ENCODE measurements around the gene ZMIZ1. TPM values are rescaled to one million over a fixed set of nuclear protein-coding genes. Genes with fewer than 3 reads are reported as not detected.

Gene ZMIZ1
- total and polyA plus RNA-seq, 2 experiments from 2014 or later: 9.2 to 30.9 TPM

- no peak overlapping the region for H3K27ac Mint-ChIP-seq
- H3K36me3 ChIP-seq (ENCODE audit: insufficient read depth): no peaks in the 10 kb centered on the region
- no peaks in the 10 kb centered on the region for H3K9me2 ChIP-seq (ENCODE audit: insufficient read depth)
- no peak overlapping the region for H3K4me3 Mint-ChIP-seq
- H4K20me1 ChIP-seq (replicated peaks; ENCODE audit: insufficient read depth): peaks cover 4% of the 10 kb centered on the region; the same call in 1 of the 2 replicates
- peaks cover 3% of the 10 kb centered on the region; the same call in 1 of the 3 replicates for H3K36me3 Mint-ChIP-seq (ENCODE audit: low read depth)
- H3K4me3 ChIP-seq: no peak overlapping the region
- no peaks in the 10 kb centered on the region for H3K79me2 ChIP-seq (replicated peaks; ENCODE audit: insufficient read depth)
- TF ChIP-seq EZH2 (IDR thresholded peaks at IDR 0.05; ENCODE audit: low read depth, unreplicated experiment): no peak
- TF ChIP-seq JUNB (IDR thresholded peaks at IDR 0.05; ENCODE audit: unreplicated experiment): no peak
- TF ChIP-seq CREB1 (CRISPR knock-in tag; IDR thresholded peaks at IDR 0.05; ENCODE audit: low read depth): no peak
- H3K4me2 ChIP-seq: no peak overlapping the region
- H2AFZ ChIP-seq: no peak overlapping the region
- no peaks in the 10 kb centered on the region; the same call in 1 of the 2 replicates for H3K4me1 ChIP-seq (ENCODE audit: insufficient read depth)
- DNase-seq (ENCODE audit: low spot score): no peak
- H3K4me1 Mint-ChIP-seq: peaks cover 23% of the 10 kb centered on the region
- peaks cover 14% of the 10 kb centered on the region for H3K27me3 Mint-ChIP-seq (ENCODE audit: insufficient read depth, low read depth, poor library complexity)
- H3F3A ChIP-seq (replicated peaks; ENCODE audit: low read depth): no peaks in the 10 kb centered on the region; the same call in 1 of the 2 replicates
- H3K27me3 ChIP-seq (ENCODE audit: insufficient read depth): no peaks in the 10 kb centered on the region
- H3K27ac ChIP-seq (ENCODE audit: low read depth): no peak overlapping the region
- no peak for ATAC-seq
- H3K9me3 Mint-ChIP-seq: no peaks in the 10 kb centered on the region
Measured at GRCh38 chr10:79191951-79192676, 123.3 kb downstream of the ZMIZ1 start.

GRCh38 chr10:79192677-79193003 is 123.9 kb downstream of the ZMIZ1 start:
- Histone ChIP-seq H4K20me1 (replicated peaks; ENCODE audit: insufficient read depth) (peaks cover 4% of the 10 kb centered on the region; the same call in 1 of the 2 replicates), H3K27ac (ENCODE audit: low read depth) (no peak overlapping the region), H3K36me3 (ENCODE audit: insufficient read depth) (no peaks in the 10 kb centered on the region), H3K4me1 (ENCODE audit: insufficient read depth) (no peaks in the 10 kb centered on the region; the same call in 1 of the 2 replicates), H3K4me3 (no peak overlapping the region), H3K4me2 (no peak overlapping the region), H2AFZ (no peak overlapping the region), H3K27me3 (ENCODE audit: insufficient read depth) (no peaks in the 10 kb centered on the region), H3K79me2 (replicated peaks; ENCODE audit: insufficient read depth) (no peaks in the 10 kb centered on the region), H3K9me2 (ENCODE audit: insufficient read depth) (no peaks in the 10 kb centered on the region), H3F3A (replicated peaks; ENCODE audit: low read depth) (no peaks in the 10 kb centered on the region; the same call in 1 of the 2 replicates)
- ATAC-seq: no peak
- no peak for DNase-seq (ENCODE audit: low spot score)
- Mint-ChIP-seq H3K27ac (no peak overlapping the region), H3K4me3 (no peak overlapping the region), H3K4me1 (peaks cover 22% of the 10 kb centered on the region), H3K27me3 (ENCODE audit: insufficient read depth, low read depth, poor library complexity) (peaks cover 11% of the 10 kb centered on the region), H3K36me3 (ENCODE audit: low read depth) (peaks cover 2% of the 10 kb centered on the region; the same call in 1 of the 3 replicates), H3K9me3 (no peaks in the 10 kb centered on the region)
- no peak for TF ChIP-seq EZH2phosphoT487 (IDR thresholded peaks at IDR 0.05; ENCODE audit: unreplicated experiment)
- no peak for TF ChIP-seq CTCF (conservative IDR thresholded peaks at IDR 0.05; ENCODE audit: low read depth in 2 of 2)
- no peak for TF ChIP-seq JUNB (IDR thresholded peaks at IDR 0.05; ENCODE audit: unreplicated experiment)
- no peak for TF ChIP-seq ZNF331 (CRISPR knock-in tag; IDR thresholded peaks at IDR 0.05; ENCODE audit: low read depth)
- no peak for TF ChIP-seq CREB1 (CRISPR knock-in tag; IDR thresholded peaks at IDR 0.05; ENCODE audit: low read depth)
- no peak for TF ChIP-seq STAT1 (IDR thresholded peaks at IDR 0.05; ENCODE audit: unreplicated experiment)
- no peak for TF ChIP-seq ZNF114 (CRISPR knock-in tag; IDR thresholded peaks at IDR 0.05)
- TF ChIP-seq EZH2 (IDR thresholded peaks at IDR 0.05; ENCODE audit: low read depth, unreplicated experiment): no peak
- TF ChIP-seq ZNF462 (CRISPR knock-in tag; IDR thresholded peaks at IDR 0.05): no peak

Measured in GM23338 (cell line).